Activated B cell treated with CpG ODN at 0.5 μM for 24 hours (primary cell): ENCODE data around the gene KLHL2. TPM values are rescaled to one million over a fixed set of nuclear protein-coding genes. Genes with fewer than 3 reads are reported as not detected.

Source experiments
- ATAC-seq: fragments of 200-7000 bp; cut with Tn5 transposase; one replicate; pipeline ENCODE4 v1.10.0; 2021; ENCODE audit warnings: low read depth, mild to moderate bottlenecking, moderate library complexity
- CTCF ChIA-PET: fragments of 350-600 bp; sonication (Branson Sonifier 250); formaldehyde crosslinking; loops from one replicate; lab custom pipeline; 2021; ENCODE audit warnings: antibody characterized with exemption; lab: Charles Lee
- POLR2A ChIA-PET: fragments of 350-600 bp; sonication (Branson Sonifier 250); formaldehyde crosslinking; loops from one replicate; lab custom pipeline; 2021; ENCODE audit warnings: antibody characterized with exemption; lab: Charles Lee
- DNase-seq: peaks from one replicate; pipeline ENCODE4 v3.0.0; 2022
- H3K27ac Mint-ChIP-seq: one replicate; pipeline ENCODE4 v1.8.0; 2020; ENCODE audit warnings: mixed read lengths
- H3K27me3 Mint-ChIP-seq: one replicate; pipeline ENCODE4 v1.8.0; 2021; ENCODE audit warnings: mixed read lengths
- H3K36me3 Mint-ChIP-seq: one replicate; pipeline ENCODE4 v1.8.0; 2021; ENCODE audit warnings: low read depth, mixed read lengths
- H3K4me1 Mint-ChIP-seq: one replicate; pipeline ENCODE4 v1.8.0; 2021; ENCODE audit warnings: mixed read lengths
- H3K4me3 Mint-ChIP-seq: one replicate; pipeline ENCODE4 v1.8.0; 2020; ENCODE audit warnings: mild to moderate bottlenecking, mixed read lengths
- H3K9me3 Mint-ChIP-seq: one replicate; pipeline ENCODE4 v1.8.0; 2020; ENCODE audit warnings: mixed read lengths
- CTCF ChIP-seq: fragments of 200-600 bp; IDR thresholded peaks from one replicate; pipeline ENCODE4 v1.8.0; 2022; ENCODE audit warnings: antibody characterized with exemption, mild to moderate bottlenecking
- intact Hi-C: fragments of 100-400 bp; cut with micrococcal nuclease; formaldehyde crosslinking; loops from one replicate; pipeline ENCODE4 v1.15.1; 2024
- total RNA-seq: library from RNA; stranded (reverse); gene quantifications from 2 replicates; pipeline ENCODE4 v1.2.3, GENCODE V29; 2022

The KLHL2 gene
- total RNA-seq, 1 donor from 2014 or later = 21.9 TPM

GRCh38 chr4:165351359-165352130, 144.2 kb downstream of the KLHL2 start:
- H3K9me3 Mint-ChIP-seq = no peaks in the 10 kb centered on the region
- CTCF ChIA-PET = no interaction called here
- H3K4me3 Mint-ChIP-seq = no peak overlapping the region
- no peak for TF ChIP-seq CTCF
- DNase-seq = no peak
- peaks cover 16% of the 10 kb centered on the region for H3K27me3 Mint-ChIP-seq
- intact Hi-C loops = no loop called here
- no peak for ATAC-seq
- peaks cover 2% of the 10 kb centered on the region for H3K4me1 Mint-ChIP-seq
- POLR2A ChIA-PET = no interaction called here
- no peaks in the 10 kb centered on the region for H3K36me3 Mint-ChIP-seq
- no peak overlapping the region for H3K27ac Mint-ChIP-seq

- intact Hi-C loops = loop anchor here (5.0 kb wide), 1 partner anchor 106 kb away; no protein-coding TSS in a partner anchor
- ChIA-PET CTCF (no interaction called here), POLR2A (interaction anchor here (1.3 kb wide), 1 partner anchor 29 kb away, joined by 6 read pairs; the partner anchor contains the start of gene MSMO1)
- Mint-ChIP-seq H3K27me3 (peaks cover 29% of the 10 kb centered on the region), H3K9me3 (no peaks in the 10 kb centered on the region), H3K36me3 (no peaks in the 10 kb centered on the region), H3K4me3 (no peak overlapping the region), H3K27ac (no peak overlapping the region), H3K4me1 (peaks cover 2% of the 10 kb centered on the region)
- TF ChIP-seq CTCF = no peak
- ATAC-seq (peak; percentile 40), DNase-seq (no peak)
Measured at GRCh38 chr4:165355900-165356300, 148.5 kb downstream of the KLHL2 start.

- Mint-ChIP-seq H3K4me1 (peaks cover 2% of the 10 kb centered on the region), H3K4me3 (no peak overlapping the region), H3K27ac (no peak overlapping the region), H3K27me3 (peaks cover 27% of the 10 kb centered on the region), H3K9me3 (no peaks in the 10 kb centered on the region), H3K36me3 (no peaks in the 10 kb centered on the region)
- DNase-seq (no peak), ATAC-seq (no peak)
- intact Hi-C loops = loop anchor here (5.0 kb wide), 1 partner anchor 103 kb away; no protein-coding TSS in a partner anchor
- CTCF ChIA-PET = no interaction called here
- POLR2A ChIA-PET = no interaction called here
- TF ChIP-seq CTCF = no peak
Measured at GRCh38 chr4:165359506-165359905, 152.1 kb downstream of the KLHL2 start.

GRCh38 chr4:165360041-165360695, 152.8 kb downstream of the KLHL2 start:
- Mint-ChIP-seq H3K4me1 (peaks cover 2% of the 10 kb centered on the region), H3K4me3 (no peak overlapping the region), H3K27ac (no peak overlapping the region), H3K9me3 (no peaks in the 10 kb centered on the region), H3K36me3 (no peaks in the 10 kb centered on the region), H3K27me3 (peaks cover 27% of the 10 kb centered on the region)
- ChIA-PET CTCF (no interaction called here), POLR2A (no interaction called here)
- ATAC-seq (no peak), DNase-seq (no peak)
- no peak for TF ChIP-seq CTCF
- intact Hi-C loops = no loop called here

GRCh38 chr4:165360985-165361670, 153.8 kb downstream of the KLHL2 start:
- intact Hi-C loops = no loop called here
- ChIA-PET POLR2A (no interaction called here), CTCF (no interaction called here)
- Mint-ChIP-seq H3K27ac (no peak overlapping the region), H3K4me3 (no peak overlapping the region), H3K4me1 (peaks cover under 1% of the 10 kb centered on the region), H3K27me3 (peaks cover 22% of the 10 kb centered on the region), H3K9me3 (no peaks in the 10 kb centered on the region), H3K36me3 (no peaks in the 10 kb centered on the region)
- DNase-seq (no peak), ATAC-seq (no peak)
- TF ChIP-seq CTCF = no peak
